Skin of body (tissue), 2 donors: ENCODE data around the gene MOB3B. TPM values are rescaled to one million over a fixed set of nuclear protein-coding genes. Genes with fewer than 3 reads are reported as not detected.

ENCODE experiments used
- DNase-seq: peaks from one replicate; lab custom pipeline; 2025; lab: John Stamatoyannopoulos, UW
- total RNA-seq: library from RNA; depleted of rRNA; stranded (reverse); fragments of >200 nt; gene quantifications from one replicate; pipeline ENCODE4 v1.2.3, GENCODE V29; 2014

MOB3B gene
- 4.5 TPM for total RNA-seq

- peak; percentile 70 for DNase-seq
These were observed at the start of gene MOB3B for GRCh38 chr9:27529316-27530278. TSS of gene MOB3B (minus strand) at chr9:27529814. CDS start at chr9:27455550, 74,264 bp downstream.

- peak; percentile 98 for DNase-seq
These were observed 44.3 kb upstream of the MOB3B start for GRCh38 chr9:27573634-27574590.

GRCh38 chr9:27572918-27573633 lies 43.5 kb upstream of the MOB3B start, which contains the start of gene C9orf72:
TSS of gene C9orf72 (minus strand) at chr9:27573481. CDS start at chr9:27567120, 6,361 bp downstream.
- DNase-seq = no peak

- peak; percentile 22 for DNase-seq
These were observed 42.9 kb upstream of the MOB3B start for GRCh38 chr9:27572566-27572917.

GRCh38 chr9:27572061-27572460 lies 42.4 kb upstream of the MOB3B start:
- no peak for DNase-seq

- no peak for DNase-seq
These were observed 41.4 kb upstream of the MOB3B start for GRCh38 chr9:27571011-27571410.

- no peak for DNase-seq
These were observed 39.8 kb upstream of the MOB3B start for GRCh38 chr9:27569406-27569805.

GRCh38 chr9:27566118-27566517 lies 36.5 kb upstream of the MOB3B start:
- no peak for DNase-seq

GRCh38 chr9:27565696-27566095 lies 36.1 kb upstream of the MOB3B start:
- no peak for DNase-seq

- DNase-seq = no peak
These were observed 35.1 kb upstream of the MOB3B start for GRCh38 chr9:27564670-27565069.

- no peak for DNase-seq
These were observed 34.3 kb upstream of the MOB3B start for GRCh38 chr9:27563738-27564430.

- DNase-seq = no peak
These were observed 32.1 kb upstream of the MOB3B start for GRCh38 chr9:27561685-27562084.

- DNase-seq = no peak
These were observed 30.8 kb upstream of the MOB3B start for GRCh38 chr9:27560457-27560856.

GRCh38 chr9:27558307-27558706 lies 28.7 kb upstream of the MOB3B start:
- no peak for DNase-seq

GRCh38 chr9:27556470-27556869 lies 26.9 kb upstream of the MOB3B start:
- no peak for DNase-seq

- no peak for DNase-seq
These were observed 25.1 kb upstream of the MOB3B start for GRCh38 chr9:27554712-27555111.

- peak; percentile 83 for DNase-seq
These were observed 19.7 kb upstream of the MOB3B start for GRCh38 chr9:27549196-27549755.

GRCh38 chr9:27548055-27548741 lies 18.6 kb upstream of the MOB3B start:
- DNase-seq = peak; percentile 19

GRCh38 chr9:27545471-27545870 lies 15.9 kb upstream of the MOB3B start:
- no peak for DNase-seq

- DNase-seq = no peak
These were observed 12.9 kb upstream of the MOB3B start for GRCh38 chr9:27542508-27542907.
